RCC 7860 (cell line): Measurements from ENCODE around the gene NELFE.
"Not testable (repeated sequence)": the region's sequence is repeated elsewhere in the genome, so short reads cannot be mapped to it uniquely, and the experiment has no call there.

Experiments used
- DNase-seq: peaks from one replicate; pipeline ENCODE4 v3.0.0-alpha.2; 2015; ENCODE audit warnings: low spot score
- FAIRE-seq: peaks from 2 replicates; lab custom pipeline; 2012; peaks lifted over from hg19 to GRCh38; lab: Jason Lieb, UNC

Gene NELFE, protein sequence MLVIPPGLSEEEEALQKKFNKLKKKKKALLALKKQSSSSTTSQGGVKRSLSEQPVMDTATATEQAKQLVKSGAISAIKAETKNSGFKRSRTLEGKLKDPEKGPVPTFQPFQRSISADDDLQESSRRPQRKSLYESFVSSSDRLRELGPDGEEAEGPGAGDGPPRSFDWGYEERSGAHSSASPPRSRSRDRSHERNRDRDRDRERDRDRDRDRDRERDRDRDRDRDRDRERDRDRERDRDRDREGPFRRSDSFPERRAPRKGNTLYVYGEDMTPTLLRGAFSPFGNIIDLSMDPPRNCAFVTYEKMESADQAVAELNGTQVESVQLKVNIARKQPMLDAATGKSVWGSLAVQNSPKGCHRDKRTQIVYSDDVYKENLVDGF

DNA sequence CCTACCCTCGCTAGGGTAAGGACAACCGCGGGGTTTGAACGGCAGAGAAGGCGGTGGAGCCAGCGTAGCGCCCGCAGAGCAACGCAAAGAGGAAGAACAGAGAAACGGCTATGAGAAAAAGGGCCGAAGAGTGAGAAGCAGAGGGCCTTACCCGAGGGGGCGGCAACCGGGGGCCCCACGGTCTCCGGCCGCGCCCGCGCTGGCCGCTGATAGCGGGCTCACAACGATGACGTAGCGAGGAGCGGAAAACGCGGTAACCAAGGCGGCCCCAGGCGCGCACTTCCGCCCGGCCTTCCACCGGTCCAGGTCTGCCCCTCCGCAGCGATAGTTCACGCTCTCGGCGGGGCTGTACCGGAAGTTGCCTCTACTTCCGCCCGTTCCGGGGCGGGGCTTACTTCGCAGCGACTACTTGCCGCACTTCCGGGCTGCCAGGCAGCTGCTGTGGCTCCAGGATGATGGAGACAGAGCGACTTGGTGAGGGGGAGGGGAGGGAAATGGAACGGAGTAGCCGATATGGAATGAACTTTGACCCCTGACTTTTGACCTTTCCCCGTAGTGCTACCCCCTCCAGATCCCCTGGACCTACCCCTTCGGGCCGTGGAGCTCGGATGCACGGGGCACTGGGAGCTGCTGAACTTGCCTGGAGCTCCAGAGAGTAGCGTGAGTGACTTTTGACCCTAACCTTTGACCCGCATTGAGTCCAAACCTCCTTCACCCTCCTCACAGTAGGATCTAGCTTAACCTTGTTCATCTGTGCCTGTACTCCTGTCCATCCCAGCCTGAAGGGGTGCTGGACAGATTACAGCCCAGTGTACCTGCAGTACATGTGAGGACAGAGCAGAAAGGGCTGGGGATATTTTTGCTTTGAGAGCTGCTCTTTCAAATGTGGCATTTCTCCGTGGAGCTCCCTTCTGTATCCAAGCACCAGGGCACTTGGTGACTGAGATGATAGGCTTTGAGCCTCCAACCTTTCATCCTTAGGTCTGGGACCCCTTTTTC is at the start of gene NELFE, which contains the start of gene SKIC2:
NELFE (minus strand) TSS at position 231 of the 999 bp plus-strand sequence. CDS start 525 bp downstream, outside the sequence.
SKIC2 (plus strand) TSS at position 435 of the 999 bp plus-strand sequence; CDS start at position 453, 18 bp downstream.
- FAIRE-seq, result peak; percentile 70

DNA sequence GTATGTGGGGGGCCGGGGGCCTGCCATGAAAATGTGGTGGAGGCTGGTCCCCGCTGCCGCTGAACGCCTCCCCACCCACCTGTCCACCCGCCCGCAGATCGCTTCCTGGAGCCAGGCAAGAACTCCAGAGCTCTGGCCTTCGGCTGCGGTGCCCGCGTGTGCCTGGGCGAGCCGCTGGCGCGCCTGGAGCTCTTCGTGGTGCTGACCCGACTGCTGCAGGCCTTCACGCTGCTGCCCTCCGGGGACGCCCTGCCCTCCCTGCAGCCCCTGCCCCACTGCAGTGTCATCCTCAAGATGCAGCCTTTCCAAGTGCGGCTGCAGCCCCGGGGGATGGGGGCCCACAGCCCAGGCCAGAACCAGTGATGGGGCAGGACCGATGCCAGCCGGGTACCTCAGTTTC is 49.3 kb upstream of the NELFE start:
- not testable (repeated sequence) for DNase-seq, FAIRE-seq

More for the DNA sequence above, at the start of gene NELFE, which contains the start of gene SKIC2:
- peak; percentile 92 for DNase-seq

DNA sequence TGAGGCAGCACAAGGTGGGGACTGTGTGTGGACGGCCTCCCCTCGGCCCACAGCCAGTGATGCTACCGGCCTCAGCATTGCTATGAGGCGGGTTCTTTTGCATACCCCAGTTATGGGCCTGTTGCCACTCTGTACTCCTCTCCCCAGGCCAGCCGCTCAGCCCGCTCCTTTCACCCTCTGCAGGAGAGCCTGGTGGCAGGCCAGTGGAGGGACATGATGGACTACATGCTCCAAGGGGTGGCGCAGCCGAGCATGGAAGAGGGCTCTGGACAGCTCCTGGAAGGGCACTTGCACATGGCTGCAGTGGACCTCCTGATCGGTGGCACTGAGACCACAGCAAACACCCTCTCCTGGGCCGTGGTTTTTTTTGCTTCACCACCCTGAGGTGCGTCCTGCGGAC is 48.3 kb upstream of the NELFE start:
- not testable (repeated sequence) for FAIRE-seq, DNase-seq

DNA sequence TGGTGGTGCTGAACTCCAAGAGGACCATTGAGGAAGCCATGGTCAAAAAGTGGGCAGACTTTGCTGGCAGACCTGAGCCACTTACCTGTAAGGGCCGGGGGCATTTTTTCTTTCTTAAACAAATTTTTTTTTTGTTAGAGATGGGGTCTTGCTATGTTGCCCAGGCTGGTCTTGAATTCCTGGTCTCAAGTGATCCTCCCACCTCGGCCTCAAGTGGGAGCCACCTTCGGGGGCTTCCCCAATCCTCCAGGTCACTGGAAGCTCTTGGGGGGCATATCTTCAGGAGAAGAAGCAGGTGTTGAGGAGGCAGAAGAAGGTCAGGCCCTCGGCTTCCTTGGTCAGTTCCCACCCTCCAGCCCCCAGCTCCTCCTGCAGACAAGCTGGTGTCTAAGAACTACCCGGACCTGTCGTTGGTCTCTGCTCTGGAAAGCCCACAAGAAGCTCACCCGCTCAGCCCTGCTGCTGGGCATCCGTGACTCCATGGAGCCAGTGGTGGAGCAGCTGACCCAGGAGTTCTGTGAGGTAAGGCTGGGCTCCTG is 47.3 kb upstream of the NELFE start:
- not testable (repeated sequence) for FAIRE-seq

DNA sequence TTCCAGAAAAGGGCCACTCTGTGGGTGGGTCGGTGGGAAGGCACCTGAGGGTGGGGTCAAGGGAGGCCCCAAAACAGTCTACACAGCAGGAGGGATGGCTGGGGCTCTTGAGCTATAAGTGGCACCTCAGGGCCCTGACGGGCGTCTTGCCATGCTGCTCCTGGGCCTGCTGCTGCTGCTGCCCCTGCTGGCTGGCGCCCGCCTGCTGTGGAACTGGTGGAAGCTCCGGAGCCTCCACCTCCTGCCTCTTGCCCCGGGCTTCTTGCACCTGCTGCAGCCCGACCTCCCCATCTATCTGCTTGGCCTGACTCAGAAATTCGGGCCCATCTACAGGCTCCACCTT is 46.7 kb upstream of the NELFE start:
- not testable (repeated sequence) for FAIRE-seq, DNase-seq

More for the DNA sequence above, 47.3 kb upstream of the NELFE start:
- DNase-seq, result not testable (repeated sequence)

DNA sequence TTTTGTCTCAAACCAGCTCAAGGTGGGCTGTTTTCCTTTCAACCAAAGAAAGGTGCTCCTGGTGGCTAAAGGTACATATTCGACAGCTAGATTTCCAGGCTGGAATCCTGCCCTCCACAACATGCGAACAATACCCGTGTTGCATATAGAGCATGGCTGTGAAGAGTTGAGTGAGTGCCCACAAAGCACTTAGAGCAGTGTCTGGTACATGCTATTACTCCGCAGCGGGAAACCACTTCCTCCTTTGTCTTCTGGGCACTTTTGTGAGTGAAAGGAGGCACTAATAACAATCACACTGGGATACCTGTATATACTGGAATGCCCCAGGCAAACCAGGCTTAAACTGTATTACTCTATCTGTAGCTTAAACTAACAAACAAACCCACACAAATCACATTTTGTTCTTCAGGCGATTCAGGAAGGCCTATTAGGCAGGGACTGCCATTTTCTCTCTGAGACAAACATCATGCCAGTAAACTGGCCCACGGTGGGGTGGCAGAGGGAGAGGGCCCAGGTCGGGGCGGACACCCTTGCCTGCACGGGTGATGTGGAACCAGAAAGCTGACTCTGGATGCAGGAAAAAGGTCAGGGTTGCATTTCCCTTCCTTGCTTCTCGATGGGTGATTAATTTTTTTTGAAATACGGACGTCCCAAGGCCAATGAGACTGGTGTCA is 46.2 kb upstream of the NELFE start:
- not testable (repeated sequence) for DNase-seq, FAIRE-seq

DNA sequence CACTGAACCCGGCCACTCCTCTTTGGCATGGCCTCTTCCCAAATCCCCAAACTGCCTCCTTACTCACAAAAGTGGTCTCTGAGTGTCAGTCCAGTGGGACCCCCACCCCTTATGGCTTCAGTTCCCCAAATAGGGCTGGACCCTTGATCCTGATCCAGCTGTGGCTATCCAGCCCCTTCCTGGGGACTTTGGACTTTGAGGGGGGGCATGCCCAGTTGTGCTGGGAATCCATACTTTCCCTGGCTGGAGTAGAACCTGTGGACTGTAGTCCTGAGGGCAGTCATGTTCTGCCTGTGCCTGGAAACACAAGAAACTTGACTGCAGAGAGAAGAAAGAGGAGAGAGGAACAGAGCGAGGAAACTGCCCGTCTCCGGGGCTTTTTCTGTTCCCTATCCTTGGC is 45.6 kb upstream of the NELFE start:
- FAIRE-seq, DNase-seq: not testable (repeated sequence)

DNA sequence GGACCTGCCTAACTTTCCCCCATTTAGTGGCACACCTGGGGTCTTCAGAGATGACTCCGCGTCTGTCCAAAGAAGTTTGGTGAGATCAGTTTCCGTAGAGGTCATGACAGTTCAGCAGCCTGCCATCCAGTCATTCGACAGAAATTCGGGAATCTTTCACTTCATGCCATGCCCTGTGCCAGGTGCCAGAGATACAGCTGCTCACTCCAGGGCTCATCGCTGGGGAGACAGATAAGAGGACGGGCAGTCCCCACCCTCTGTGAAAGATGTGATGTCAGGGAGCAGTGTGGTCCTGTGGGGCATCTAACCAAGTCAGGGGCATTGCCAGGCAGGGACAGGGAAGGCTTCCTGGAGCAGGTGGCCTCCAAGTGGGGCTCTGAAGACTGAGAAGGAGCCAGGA is 44.5 kb upstream of the NELFE start:
- not testable (repeated sequence) for DNase-seq, FAIRE-seq

DNA sequence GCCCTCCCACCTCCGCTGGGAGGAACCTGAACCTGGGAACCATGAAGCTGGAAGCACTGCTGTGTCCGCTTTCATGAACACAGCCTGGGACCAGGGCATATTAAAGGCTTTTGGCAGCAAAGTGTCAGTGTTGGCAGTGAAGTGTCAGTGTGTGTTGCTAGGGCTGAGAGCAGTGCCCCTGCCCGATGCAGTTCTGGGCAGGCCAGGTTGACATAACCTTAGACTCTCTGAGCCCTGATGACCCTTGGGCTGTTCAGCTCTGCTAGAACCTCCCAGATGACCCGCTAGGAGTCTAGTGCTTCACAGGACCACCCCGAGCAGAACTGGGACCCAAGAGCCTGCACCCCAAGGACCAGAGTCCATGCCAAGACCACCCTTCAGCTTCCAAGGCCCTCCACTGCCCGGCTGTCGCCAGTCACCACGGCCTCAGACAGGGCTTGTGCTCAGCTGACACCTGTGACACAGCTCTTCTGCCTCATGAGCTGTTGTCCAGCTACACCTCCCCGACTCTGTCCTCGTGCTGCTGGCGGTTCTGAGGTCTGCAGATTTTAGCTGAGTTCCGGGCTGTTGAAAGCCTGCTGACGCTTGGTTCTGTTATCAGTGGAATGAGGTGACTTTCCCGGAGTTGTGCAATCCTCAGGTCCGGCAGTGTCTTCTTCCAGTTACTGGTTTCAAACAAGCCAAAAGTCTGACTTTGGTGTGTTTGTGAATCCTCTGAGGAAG is 43.9 kb upstream of the NELFE start:
- not testable (repeated sequence) for DNase-seq, FAIRE-seq

DNA sequence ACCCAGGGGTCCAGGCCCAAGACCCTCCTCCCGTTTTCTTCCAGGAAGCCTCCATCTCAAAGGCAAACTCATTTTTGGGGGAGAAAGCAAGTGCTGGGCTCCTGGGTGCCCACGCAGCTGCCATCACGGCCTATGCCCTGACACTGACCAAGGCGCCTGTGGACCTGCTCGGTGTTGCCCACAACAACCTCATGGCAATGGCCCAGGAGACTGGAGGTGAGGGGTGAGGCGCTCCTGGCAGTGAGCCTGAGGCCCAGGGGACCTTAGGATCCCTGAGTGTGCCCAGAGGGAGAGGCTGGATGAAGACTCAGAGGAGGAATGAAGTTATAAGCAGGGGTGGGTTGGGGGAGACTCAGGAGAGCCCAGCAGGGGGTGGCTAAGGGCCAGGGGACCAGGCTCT is 37.6 kb upstream of the NELFE start:
- not testable (repeated sequence) for DNase-seq, FAIRE-seq

DNA sequence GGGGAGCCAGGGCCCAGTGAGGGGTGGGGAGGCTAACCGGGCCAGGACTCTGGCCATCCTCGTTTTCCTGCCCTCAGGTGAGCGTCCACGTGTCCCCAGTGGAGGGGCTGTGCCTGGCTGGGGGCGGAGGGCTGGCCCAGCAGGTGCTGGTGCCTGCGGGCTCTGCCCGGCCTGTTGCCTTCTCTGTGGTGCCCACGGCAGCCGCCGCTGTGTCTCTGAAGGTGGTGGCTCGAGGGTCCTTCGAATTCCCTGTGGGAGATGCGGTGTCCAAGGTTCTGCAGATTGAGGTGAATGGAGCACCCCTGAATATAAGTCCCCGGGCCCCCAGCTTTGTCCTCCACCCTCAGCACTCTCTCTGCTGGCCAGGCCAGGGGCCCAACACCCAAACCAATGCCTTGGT is 35.6 kb upstream of the NELFE start:
- not testable (repeated sequence) for FAIRE-seq, DNase-seq

DNA sequence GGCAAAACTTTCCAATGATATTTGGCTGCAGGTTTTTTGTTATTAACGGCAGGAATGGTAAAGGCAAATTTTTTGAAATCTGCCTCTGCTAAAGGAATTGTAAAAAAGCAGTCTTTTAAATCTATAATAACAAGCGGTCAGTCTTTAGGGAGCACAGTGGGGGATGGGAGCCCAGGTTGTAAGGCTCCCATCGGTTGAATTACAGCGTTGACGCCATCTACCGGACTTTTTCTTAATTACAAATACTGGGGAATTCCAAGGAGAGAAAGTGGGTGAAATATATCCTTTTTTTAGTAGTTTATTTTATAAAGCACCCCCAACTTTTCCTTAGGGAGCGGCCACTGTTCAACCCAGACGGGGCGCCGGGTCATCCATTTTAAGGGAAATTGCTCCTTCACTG is 30.6 kb upstream of the NELFE start:
- not testable (repeated sequence) for FAIRE-seq, DNase-seq

DNA sequence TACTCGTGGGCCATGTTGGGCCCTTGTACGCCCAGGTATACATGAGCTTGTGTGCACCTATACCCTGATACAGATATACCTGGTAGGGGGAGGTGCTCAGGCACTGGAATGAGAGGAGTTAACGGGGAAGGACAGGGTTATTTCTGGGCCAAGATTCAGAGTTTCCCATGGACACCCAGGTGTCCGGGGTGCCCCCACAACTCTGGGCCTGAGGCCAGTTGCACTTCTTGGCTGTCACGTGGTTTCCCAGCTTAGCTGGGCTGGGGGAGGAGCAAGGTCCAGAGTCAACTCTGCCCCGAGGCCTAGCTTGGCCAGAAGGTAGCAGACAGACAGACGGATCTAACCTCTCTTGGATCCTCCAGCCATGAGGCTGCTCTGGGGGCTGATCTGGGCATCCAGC is 23.0 kb upstream of the NELFE start, which contains the start of gene C4A:
C4A (plus strand) TSS at position 314 of the 400 bp plus-strand sequence; CDS start at position 365, 51 bp downstream.
- DNase-seq, FAIRE-seq: not testable (repeated sequence)

DNA sequence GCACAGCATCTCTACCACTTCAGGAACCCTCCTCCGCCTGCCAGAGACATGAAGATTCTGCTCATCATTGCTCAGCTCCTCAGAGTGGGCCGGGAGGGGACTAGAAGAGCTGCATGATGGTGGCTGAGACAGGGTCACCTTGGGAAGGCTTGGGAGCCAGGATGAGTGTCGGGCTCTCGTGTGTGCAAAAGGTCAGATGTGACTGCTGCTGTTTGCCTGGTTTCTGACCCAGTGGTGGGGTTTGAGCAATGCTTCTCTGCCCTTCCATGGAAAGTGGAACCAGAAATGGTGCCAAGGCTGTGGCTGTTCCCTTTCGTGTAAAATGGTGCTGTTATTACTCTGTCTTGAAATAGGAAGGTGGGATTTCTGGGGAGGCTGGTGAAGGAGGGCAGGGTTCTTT is 22.2 kb upstream of the NELFE start:
- FAIRE-seq, DNase-seq: not testable (repeated sequence)

DNA sequence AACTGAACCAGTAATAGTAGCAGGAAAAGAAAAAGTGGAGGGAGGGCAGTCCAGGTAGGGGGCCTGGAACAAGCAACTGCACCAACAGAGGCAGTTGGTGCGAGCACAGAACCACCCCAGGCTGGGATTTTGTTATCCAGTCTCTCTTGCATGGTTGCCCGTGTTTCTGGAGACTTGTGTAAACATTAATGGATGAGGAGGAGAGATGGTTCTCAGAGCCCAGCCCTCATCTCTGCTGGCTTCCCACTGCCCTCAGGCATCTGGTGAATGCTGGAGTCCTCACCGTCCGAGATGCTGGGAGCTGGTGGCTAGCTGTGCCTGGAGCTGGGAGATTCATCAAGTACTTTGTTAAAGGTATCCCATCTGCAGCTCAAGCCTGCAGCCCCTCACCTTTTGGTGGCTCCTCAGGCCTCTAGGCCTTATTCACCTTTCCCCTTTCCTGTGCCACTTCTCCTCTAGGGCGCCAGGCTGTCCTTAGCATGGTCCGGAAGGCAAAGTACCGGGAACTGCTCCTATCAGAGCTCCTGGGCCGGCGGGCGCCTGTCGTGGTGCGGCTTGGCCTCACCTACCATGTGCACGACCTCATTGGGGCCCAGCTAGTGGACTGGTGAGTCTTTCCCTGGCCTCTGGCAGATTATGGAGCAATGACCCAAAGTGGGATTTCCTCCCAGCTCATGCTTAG is 21.6 kb upstream of the NELFE start:
- FAIRE-seq, DNase-seq: not testable (repeated sequence)

DNA sequence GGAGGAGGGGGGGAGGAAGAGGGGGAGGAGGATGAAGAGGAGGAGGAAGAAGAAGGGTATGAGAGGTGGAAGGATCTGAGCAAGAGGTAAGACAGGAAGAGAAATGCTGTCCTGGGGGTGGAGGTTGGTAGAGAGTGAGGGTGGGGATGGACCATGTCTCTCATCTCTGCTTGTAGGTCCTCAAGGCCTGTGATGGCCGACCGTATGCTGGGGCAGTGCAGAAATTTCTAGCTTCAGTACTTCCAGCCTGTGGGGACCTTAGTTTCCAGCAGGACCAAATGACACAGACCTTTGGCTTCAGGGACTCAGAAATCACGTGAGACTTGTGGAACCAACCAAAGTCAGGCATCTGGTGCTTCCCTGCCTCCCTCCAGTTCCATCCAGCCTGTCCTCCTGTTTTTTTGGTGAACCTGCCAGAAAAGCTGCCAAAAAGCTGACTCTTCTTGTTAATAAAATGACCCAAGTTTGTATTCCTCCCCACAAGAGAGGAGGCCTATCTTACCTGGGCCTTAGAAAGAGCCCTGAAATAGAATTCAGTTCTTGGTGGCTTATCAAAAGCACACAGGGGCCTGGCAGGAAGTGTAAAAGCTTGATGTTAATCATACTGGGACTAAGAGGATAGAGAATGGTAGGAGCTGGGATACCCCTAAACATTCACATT is 20.6 kb upstream of the NELFE start:
- FAIRE-seq, result no peak
- DNase-seq, result no peak

DNA sequence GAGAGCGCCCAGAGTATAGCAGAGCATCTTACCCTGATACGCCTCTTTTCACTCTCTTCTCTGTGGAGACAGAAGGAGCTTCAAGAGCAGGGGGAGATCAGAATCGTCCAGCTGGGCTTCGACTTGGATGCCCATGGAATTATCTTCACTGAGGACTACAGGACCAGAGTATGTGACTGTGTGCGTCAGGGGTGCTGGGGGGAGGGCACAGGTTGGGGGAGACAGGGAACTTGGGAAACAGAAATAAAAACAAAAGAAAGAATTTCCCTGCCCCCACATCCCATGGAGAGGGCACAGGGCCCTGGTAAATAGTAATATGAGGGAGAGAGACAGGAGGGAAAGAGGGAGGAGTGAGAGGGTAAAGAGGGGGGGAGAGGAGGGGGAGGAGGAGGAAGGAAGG is 20.1 kb upstream of the NELFE start:
- DNase-seq, result no peak
- no peak for FAIRE-seq

DNA sequence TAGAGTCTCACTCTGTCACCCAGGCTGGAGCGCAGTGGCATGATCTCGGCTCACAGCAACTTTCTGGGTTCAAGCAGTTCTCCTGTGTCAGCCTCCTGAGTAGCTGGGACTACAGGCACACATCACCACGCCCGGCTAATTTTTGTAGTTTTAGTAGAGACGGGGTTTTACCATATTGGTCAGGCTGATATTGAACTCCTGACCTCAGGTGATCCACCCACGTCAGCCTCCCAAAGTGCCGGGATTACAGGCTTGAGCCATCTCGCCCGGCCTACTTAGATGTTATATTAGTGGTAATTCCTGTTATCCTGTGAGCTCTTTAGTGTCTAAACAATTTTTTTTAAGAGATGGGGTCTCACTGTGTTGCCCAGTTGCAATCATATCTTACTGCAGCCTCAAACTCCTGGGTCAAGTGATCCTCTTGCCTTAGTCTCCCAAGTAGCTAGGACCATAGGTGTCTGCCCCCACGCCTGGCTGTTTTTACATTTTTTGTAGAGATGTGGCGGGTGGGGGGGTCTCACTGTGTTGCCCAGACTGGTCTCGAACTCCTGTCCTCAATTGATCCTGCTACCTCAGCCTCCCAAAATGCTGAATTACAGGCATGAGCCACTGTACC is 19.2 kb upstream of the NELFE start:
- no peak for DNase-seq
- no peak for FAIRE-seq
